ENCODE results near the gene CYP4B1.

- no peak for TF ChIP-seq CTCF (IDR thresholded peaks at IDR 0.05)
- no peak for TF ChIP-seq POLR2AphosphoS5 (IDR thresholded peaks at IDR 0.05)
- no peak for TF ChIP-seq POLR2A (IDR thresholded peaks at IDR 0.05)
These were observed 24.3 kb downstream of the CYP4B1 start for GRCh38 chr1:46823151-46823550.
